Vagina (tissue), 2 donors: Measurements from ENCODE around the gene ERICH3. TPM values are rescaled to one million over a fixed set of nuclear protein-coding genes. Genes with fewer than 3 reads are reported as not detected.

Experiments
- DNase-seq, 2 donors: peaks; one replicate each; pipeline ENCODE4 v3.0.0-alpha.2; 2017; ENCODE audit errors: extremely low spot score in 2 of 2
- H3K27ac ChIP-seq: fragments of 200-600 bp; sonication (generic); one replicate; pipeline ENCODE4 v1.5.1; 2019
- H3K27me3 ChIP-seq: fragments of 200-600 bp; sonication (generic); one replicate; pipeline ENCODE4 v1.5.1; 2019
- H3K36me3 ChIP-seq, 2 donors: fragments of 200-600 bp; sonication (generic); one replicate each; pipeline ENCODE4 v1.5.1; 2017 to 2019
- H3K4me1 ChIP-seq: fragments of 200-600 bp; sonication (generic); one replicate; pipeline ENCODE4 v1.5.1; 2019
- H3K4me3 ChIP-seq, 2 donors: fragments of 200-600 bp; sonication (generic); 1 replicate in 1 of 2; 2 replicates in 1 of 2; pipeline ENCODE4 v1.5.1; 2016 to 2019
- H3K9me3 ChIP-seq: fragments of 200-600 bp; sonication (generic); one replicate; pipeline ENCODE4 v1.5.1; 2019
- POLR2A ChIP-seq, 2 donors: fragments of 450-650 bp; IDR thresholded peaks; one replicate each; pipeline ENCODE4 v1.6.1; 2017; ENCODE audit warnings: antibody characterized with exemption in 2 of 2, mild to moderate bottlenecking in 2 of 2, moderate library complexity in 2 of 2
- POLR2AphosphoS5 ChIP-seq, 2 donors: sonication (generic); formaldehyde crosslinking; IDR thresholded peaks; one replicate each; pipeline ENCODE4 v1.9.0; 2017; ENCODE audit warnings: antibody characterized with exemption in 2 of 2, mild to moderate bottlenecking in 2 of 2, low read depth in 1 of 2; ENCODE audit not compliant: insufficient read depth in 1 of 2
- intact Hi-C: fragments of 100-400 bp; cut with DNase I; formaldehyde crosslinking; loops from one replicate; pipeline ENCODE4 v1.15.1; 2023
- total RNA-seq: library from RNA; depleted of rRNA; stranded (reverse); fragments of >200 nt; gene quantifications from one replicate; pipeline ENCODE4 v1.2.3, GENCODE V29; 2016
- TF ChIP-seq, protein P1 (sequence below), 3 experiments: fragments of 450-650 bp in 2 of 3; fragments of 200-600 bp in 1 of 3; sonication (generic) in 1 of 3; IDR thresholded peaks; one replicate each; pipeline ENCODE4 v1.5.1; 2017 to 2019; ENCODE audit warnings: antibody characterized with exemption in 3 of 3, mild to moderate bottlenecking in 2 of 3, moderate library complexity in 2 of 3

ERICH3 gene
- total RNA-seq, 1 donor from 2014 or later: 0.49 TPM

DNA sequence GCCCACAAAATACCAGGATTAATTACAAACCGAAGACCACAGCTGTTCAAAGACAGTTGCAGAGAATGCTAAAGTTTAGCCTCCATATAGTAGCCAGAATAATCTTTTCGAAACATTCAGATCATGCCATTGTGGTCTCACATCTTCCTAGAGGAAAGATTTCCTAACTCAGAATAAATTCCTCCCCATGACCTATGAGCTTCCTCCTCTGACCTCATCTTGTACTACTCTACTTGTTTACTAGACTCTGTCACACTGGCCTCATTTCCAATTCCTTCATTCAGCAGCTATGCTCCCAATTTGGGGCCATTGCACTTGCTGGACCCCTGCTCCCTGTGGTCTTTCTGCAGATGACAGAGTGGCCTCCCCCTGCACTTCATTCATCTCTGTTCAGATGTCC lies 89.4 kb downstream of the ERICH3 start:
- intact Hi-C loops: no loop called here
- no peaks in the 10 kb centered on the region for H3K9me3 ChIP-seq
- DNase-seq: no peak
- no peak overlapping the region for H3K27ac ChIP-seq
- TF ChIP-seq POLR2AphosphoS5 (IDR thresholded peaks at IDR 0.05; ENCODE audit: insufficient read depth in 1 of 2, low read depth in 1 of 2) (no peak), POLR2A (IDR thresholded peaks at IDR 0.05) (no peak)
- TF ChIP-seq, protein P1, sequence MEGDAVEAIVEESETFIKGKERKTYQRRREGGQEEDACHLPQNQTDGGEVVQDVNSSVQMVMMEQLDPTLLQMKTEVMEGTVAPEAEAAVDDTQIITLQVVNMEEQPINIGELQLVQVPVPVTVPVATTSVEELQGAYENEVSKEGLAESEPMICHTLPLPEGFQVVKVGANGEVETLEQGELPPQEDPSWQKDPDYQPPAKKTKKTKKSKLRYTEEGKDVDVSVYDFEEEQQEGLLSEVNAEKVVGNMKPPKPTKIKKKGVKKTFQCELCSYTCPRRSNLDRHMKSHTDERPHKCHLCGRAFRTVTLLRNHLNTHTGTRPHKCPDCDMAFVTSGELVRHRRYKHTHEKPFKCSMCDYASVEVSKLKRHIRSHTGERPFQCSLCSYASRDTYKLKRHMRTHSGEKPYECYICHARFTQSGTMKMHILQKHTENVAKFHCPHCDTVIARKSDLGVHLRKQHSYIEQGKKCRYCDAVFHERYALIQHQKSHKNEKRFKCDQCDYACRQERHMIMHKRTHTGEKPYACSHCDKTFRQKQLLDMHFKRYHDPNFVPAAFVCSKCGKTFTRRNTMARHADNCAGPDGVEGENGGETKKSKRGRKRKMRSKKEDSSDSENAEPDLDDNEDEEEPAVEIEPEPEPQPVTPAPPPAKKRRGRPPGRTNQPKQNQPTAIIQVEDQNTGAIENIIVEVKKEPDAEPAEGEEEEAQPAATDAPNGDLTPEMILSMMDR (IDR thresholded peaks at IDR 0.05): no peak
- H3K4me3 ChIP-seq: no peak overlapping the region
- no peaks in the 10 kb centered on the region for H3K4me1 ChIP-seq
- no peaks in the 10 kb centered on the region for H3K36me3 ChIP-seq
- no peaks in the 10 kb centered on the region for H3K27me3 ChIP-seq

DNA sequence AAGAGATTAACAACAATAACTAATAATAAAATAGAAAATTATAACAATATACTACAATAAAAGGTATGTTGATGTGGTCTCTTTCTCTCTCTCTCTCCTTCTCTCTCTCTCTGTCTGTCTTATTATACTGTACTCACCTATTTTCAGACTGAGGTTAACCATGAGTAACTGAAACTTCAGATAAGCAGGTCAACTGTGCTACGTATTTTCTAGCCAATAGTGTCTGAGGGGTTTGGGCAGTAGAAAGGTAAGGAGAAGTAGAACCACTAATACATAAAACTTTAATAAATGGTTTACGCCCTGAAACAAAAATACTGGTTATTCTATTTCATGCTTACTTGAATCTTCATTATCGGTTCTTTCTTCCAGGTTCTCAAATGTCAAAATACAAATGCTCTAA lies 90.2 kb downstream of the ERICH3 start:
- Histone ChIP-seq H3K4me3 (no peak overlapping the region), H3K9me3 (no peaks in the 10 kb centered on the region), H3K27me3 (no peaks in the 10 kb centered on the region), H3K4me1 (no peaks in the 10 kb centered on the region), H3K36me3 (no peaks in the 10 kb centered on the region), H3K27ac (no peak overlapping the region)
- intact Hi-C loops: no loop called here
- no peak for DNase-seq
- TF ChIP-seq POLR2A (IDR thresholded peaks at IDR 0.05): no peak
- TF ChIP-seq POLR2AphosphoS5 (IDR thresholded peaks at IDR 0.05; ENCODE audit: insufficient read depth in 1 of 2, low read depth in 1 of 2): no peak
- TF ChIP-seq, protein P1 (IDR thresholded peaks at IDR 0.05): no peak

DNA sequence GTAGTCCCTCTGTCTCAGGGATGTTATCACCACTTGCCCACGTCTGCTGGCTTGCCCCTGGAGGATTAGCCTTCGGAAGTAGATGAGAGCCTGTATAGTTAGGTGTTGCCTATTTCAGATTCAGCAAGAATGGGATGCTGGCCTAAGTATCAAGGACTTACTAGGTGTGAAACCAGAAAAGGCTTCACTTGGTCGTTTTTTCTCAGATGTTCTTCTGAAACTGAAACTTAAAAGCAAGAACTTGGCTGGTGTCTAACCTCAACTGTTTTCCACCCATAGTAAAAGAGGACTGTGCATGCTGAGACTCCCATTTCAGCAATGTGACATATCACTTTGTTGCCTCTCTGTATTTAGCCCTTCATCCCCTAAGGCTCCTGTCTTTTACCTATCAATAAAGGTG lies 94.2 kb downstream of the ERICH3 start:
- no peaks in the 10 kb centered on the region for H3K27me3 ChIP-seq
- TF ChIP-seq, protein P1 (IDR thresholded peaks at IDR 0.05): no peak
- TF ChIP-seq POLR2AphosphoS5 (IDR thresholded peaks at IDR 0.05; ENCODE audit: insufficient read depth in 1 of 2, low read depth in 1 of 2) (no peak), POLR2A (IDR thresholded peaks at IDR 0.05) (no peak)
- no peak overlapping the region for H3K27ac ChIP-seq
- H3K9me3 ChIP-seq: no peaks in the 10 kb centered on the region
- no peak for DNase-seq
- no peaks in the 10 kb centered on the region for H3K4me1 ChIP-seq
- H3K4me3 ChIP-seq: no peak overlapping the region
- intact Hi-C loops: no loop called here
- H3K36me3 ChIP-seq: no peaks in the 10 kb centered on the region

DNA sequence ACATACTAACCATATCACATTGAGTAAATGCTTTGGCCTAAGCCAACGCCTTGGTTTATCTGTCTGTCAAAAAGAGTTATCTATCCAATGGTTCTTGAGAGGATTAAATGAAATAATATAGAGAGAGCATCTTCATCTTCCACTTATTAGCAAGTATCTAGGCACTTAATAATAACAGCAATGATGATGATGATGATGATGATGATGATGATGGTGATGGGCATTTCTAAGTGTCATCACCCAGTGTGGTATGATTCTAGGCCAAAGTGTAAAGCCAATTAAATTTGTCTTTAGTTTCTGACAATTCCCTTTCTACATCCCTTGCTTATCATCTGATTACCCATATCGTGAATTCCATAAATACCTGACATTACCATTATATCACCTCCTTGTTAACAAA lies 95.5 kb downstream of the ERICH3 start:
- intact Hi-C loops: no loop called here

DNA sequence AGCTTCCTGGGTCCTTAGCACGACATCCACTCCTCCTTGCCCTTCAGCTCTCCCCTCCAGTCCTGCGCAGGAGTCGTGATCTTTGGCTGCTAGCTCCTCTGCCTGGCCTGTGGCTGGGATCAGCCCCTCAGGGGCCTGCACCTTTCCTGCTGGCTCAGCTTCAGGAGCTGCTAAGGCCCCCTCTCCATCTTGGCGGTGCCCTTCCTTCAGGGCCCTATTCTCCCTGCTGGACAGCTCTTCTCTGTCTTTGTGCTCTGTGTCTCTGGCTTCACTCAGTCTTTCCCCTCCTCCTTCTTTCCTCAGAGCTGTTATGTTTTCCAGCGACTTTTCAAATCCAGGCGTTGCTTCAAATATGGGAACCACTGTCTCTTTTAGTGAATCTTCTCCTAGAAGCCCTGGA lies 101.7 kb downstream of the ERICH3 start:
- intact Hi-C loops: no loop called here
- no peaks in the 10 kb centered on the region for H3K27me3 ChIP-seq
- TF ChIP-seq POLR2AphosphoS5 (IDR thresholded peaks at IDR 0.05; ENCODE audit: insufficient read depth in 1 of 2, low read depth in 1 of 2) (no peak), POLR2A (IDR thresholded peaks at IDR 0.05) (no peak)
- TF ChIP-seq, protein P1 (IDR thresholded peaks at IDR 0.05): no peak

More for the DNA sequence above, 95.5 kb downstream of the ERICH3 start:
- no peak for TF ChIP-seq POLR2AphosphoS5 (IDR thresholded peaks at IDR 0.05; ENCODE audit: insufficient read depth in 1 of 2, low read depth in 1 of 2)
- TF ChIP-seq, protein P1 (IDR thresholded peaks at IDR 0.05): no peak
- TF ChIP-seq POLR2A (IDR thresholded peaks at IDR 0.05): no peak
- H3K4me3 ChIP-seq: no peak overlapping the region
- H3K27me3 ChIP-seq: no peaks in the 10 kb centered on the region
- no peaks in the 10 kb centered on the region for H3K36me3 ChIP-seq
- no peak for DNase-seq
- H3K9me3 ChIP-seq: no peaks in the 10 kb centered on the region
- H3K27ac ChIP-seq: no peak overlapping the region
- no peaks in the 10 kb centered on the region for H3K4me1 ChIP-seq

More for the DNA sequence above, 101.7 kb downstream of the ERICH3 start:
- no peaks in the 10 kb centered on the region for H3K9me3 ChIP-seq
- H3K27ac ChIP-seq: no peak overlapping the region
- no peak overlapping the region for H3K4me3 ChIP-seq
- H3K4me1 ChIP-seq: no peaks in the 10 kb centered on the region
- no peaks in the 10 kb centered on the region for H3K36me3 ChIP-seq
- DNase-seq: no peak
